ENCODE data around the gene KDM2A. TPM values are rescaled to one million over a fixed set of nuclear protein-coding genes. Genes with fewer than 3 reads are reported as not detected.
A peak's percentile ranks its signal among the peaks of the same experiment; 100 is the strongest.
"Not testable (repeated sequence)": the region's sequence is repeated elsewhere in the genome, so short reads cannot be mapped to it uniquely, and the experiment has no call there.

KDM2A gene
- total RNA-seq, 2 donors from 2014 or later, result 104 to 107 TPM

DNA sequence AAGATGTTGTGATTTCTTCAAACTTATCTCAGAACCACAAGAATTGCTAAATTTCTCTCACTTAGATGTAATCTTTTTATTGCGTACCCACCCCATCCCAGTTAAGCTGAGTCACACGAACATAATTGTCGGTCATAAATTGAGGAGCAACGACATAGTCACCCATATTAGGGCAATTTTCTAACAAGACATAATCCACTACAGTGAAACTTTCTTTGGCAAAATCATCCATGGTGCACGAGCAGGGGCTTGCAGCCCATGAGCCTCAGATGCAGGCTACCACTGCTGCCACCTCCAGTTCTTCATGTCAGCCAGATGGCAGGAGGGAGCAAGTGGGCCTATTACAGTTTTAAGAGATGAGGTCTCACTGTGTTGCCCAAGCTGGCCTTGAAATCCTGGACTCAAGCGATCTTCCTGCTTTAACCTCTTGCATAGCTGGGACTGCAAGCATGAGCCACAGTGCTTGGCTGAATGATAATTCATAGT, 77.0 kb downstream of the KDM2A start:
- ATAC-seq (replicated peaks in 1 of 2), result no peak
- Mint-ChIP-seq H3K27ac (peak overlapping the region; percentile 9), H3K36me3 (ENCODE audit: insufficient read depth in 2 of 2) (peaks cover 2 to 6% of the 10 kb centered on the region in 2 donors), H3K4me1 (ENCODE audit: low read depth) (no peaks in the 10 kb centered on the region), H3K27me3 (ENCODE audit: low read depth) (no peaks in the 10 kb centered on the region), H3K9me3 (no peaks in the 10 kb centered on the region), H3K4me3 (no peak overlapping the region)
- no peak for DNase-seq

DNA sequence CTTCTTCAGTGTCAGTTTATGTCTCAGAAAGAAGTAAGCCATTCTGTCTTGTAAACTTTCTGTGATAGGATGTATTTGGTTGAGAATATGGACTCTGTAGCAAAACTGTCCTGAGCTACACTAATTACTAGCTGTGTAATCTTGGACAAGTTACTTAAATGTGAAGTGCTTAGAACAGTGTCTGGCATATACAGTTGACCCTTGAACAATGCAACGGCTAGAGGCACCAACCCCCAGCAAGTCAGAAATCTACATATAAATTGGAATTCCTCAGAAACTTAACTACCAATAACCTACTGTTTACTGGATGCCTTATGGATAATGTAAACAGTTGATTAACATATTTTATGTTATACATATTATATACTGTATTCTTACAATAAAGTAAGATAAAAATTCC, 78.5 kb downstream of the KDM2A start:
- Mint-ChIP-seq H3K9me3 (no peaks in the 10 kb centered on the region), H3K27ac (peak overlapping the region; percentile 57), H3K27me3 (ENCODE audit: low read depth) (no peaks in the 10 kb centered on the region), H3K4me3 (no peak overlapping the region), H3K36me3 (ENCODE audit: insufficient read depth in 2 of 2) (peaks cover 2 to 5% of the 10 kb centered on the region in 2 donors), H3K4me1 (ENCODE audit: low read depth) (no peaks in the 10 kb centered on the region)
- ATAC-seq (replicated peaks in 1 of 2) (no peak), DNase-seq (no peak)

DNA sequence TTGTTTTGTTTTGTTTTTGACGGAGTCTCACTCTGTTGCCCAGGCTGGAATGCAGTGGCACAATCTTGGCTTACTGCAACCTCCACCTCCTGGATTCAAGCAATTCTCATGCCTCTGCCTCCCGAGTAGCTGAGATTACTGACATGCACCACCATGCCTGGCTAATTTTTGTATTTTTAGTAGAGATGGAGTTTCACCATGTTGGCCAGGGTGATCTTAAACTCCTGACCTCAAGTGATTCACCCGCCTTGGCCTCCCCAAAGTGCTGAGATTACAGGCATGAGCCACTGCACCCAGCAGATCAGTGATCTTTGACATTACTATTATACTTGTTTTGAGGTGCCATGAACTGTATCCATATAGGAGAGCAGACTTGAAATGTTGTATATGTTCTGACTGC, 79.7 kb downstream of the KDM2A start:
- H3K27me3 Mint-ChIP-seq (ENCODE audit: low read depth); ATAC-seq (replicated peaks in 1 of 2); DNase-seq; H3K4me1 Mint-ChIP-seq (ENCODE audit: low read depth); H3K36me3 Mint-ChIP-seq (ENCODE audit: insufficient read depth in 2 of 2); H3K4me3 Mint-ChIP-seq; H3K9me3 Mint-ChIP-seq: not testable (repeated sequence)
- peak overlapping the region; percentile 25 for H3K27ac Mint-ChIP-seq

DNA sequence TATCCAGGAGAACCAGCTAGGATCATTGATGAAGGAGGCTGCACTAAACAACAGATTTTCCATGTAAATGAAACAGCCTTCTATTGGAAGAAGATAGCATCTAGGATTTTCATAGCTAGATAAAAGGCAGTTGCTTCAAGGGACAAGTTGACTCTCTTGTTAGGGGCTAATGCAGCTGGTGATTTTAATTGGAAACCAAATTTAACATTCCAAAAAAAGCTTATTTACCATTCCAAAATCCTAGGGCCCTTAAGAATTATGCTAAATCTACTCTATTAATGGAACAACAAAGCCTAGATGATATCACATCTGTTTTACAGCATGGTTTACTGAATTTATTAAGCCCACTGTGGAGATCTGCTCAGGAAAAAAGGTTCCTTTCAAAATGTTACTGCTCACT, 80.7 kb downstream of the KDM2A start:
- H3K4me1 Mint-ChIP-seq (ENCODE audit: low read depth), result no peaks in the 10 kb centered on the region

DNA sequence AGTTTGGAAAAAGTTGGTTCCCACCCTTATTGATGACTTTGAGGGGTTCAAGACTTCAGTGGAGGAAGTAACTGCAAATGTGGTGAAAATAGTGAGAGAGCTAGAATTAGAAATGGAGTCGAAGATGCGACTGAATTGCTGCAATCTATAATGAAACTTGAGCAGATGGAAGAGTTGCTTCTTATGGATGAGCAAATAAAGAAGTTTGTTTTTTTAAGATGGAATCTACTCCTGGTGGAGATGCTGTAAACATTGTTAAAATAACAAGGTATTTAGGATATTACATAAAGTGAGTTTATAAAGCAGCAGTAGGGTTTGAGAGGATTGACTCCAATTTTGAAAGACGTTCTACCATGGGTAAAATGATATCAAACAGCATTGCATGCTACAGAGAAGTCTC, 83.0 kb downstream of the KDM2A start:
- no peak overlapping the region for H3K4me3 Mint-ChIP-seq
- no peak for DNase-seq
- H3K4me1 Mint-ChIP-seq (ENCODE audit: low read depth), result no peaks in the 10 kb centered on the region
- H3K36me3 Mint-ChIP-seq (ENCODE audit: insufficient read depth in 2 of 2), result peaks cover 2 to 6% of the 10 kb centered on the region in 2 donors
- H3K27me3 Mint-ChIP-seq (ENCODE audit: low read depth), result no peaks in the 10 kb centered on the region
- peak overlapping the region; percentile 29 for H3K27ac Mint-ChIP-seq
- ATAC-seq (replicated peaks in 1 of 2), result no peak
- no peaks in the 10 kb centered on the region for H3K9me3 Mint-ChIP-seq

More for the DNA sequence above, 80.7 kb downstream of the KDM2A start:
- no peak for DNase-seq
- Mint-ChIP-seq H3K4me3 (no peak overlapping the region), H3K27ac (no peak overlapping the region), H3K27me3 (ENCODE audit: low read depth) (no peaks in the 10 kb centered on the region), H3K36me3 (ENCODE audit: insufficient read depth in 2 of 2) (peaks cover 2 to 5% of the 10 kb centered on the region in 2 donors), H3K9me3 (no peaks in the 10 kb centered on the region)
- no peak for ATAC-seq (replicated peaks in 1 of 2)

DNA sequence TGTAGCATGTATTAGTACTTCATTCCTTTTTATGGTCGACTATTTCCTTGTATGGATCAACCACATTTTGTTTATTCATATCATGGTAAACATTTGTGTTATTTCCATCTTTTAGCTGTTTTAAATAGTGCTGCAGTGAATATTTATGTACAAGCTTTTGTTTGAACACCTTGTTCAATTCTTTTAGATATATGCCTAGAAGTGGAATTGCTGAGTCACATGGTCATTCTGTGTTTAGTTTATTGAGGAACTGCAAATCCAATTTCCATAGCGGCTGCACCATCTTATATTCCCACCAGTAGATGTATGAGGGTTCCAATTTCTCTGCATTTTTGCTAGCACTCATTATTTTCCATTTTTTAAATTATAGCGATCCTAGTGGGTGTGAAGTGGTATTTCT, 85.8 kb downstream of the KDM2A start:
- H3K36me3 Mint-ChIP-seq (ENCODE audit: insufficient read depth in 2 of 2), result peaks cover 3 to 11% of the 10 kb centered on the region in 2 donors
- no peak overlapping the region for H3K4me3 Mint-ChIP-seq
- H3K9me3 Mint-ChIP-seq, result no peaks in the 10 kb centered on the region
- no peak overlapping the region for H3K27ac Mint-ChIP-seq
- no peaks in the 10 kb centered on the region for H3K27me3 Mint-ChIP-seq (ENCODE audit: low read depth)
- H3K4me1 Mint-ChIP-seq (ENCODE audit: low read depth), result no peaks in the 10 kb centered on the region
- ATAC-seq (replicated peaks in 1 of 2) (no peak), DNase-seq (no peak)

DNA sequence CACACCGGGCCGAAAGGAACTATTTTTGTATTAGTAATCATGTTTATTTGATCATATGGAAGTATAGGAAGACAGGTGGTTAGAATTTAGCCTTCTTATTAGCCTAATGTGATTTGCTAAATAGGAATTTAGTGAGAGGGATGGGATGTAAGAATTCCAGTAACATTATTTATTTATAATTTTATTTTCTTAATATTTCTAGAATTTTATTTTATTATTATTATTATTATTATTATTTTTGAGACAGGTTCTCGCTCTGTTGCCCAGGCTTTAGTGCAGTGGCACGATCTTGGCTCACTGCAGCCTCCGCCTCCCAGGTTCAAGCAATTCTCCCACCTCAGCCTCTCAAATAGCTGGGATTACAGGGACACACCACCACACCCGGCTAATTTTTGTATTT, 90.2 kb downstream of the KDM2A start:
- ATAC-seq (replicated peaks in 1 of 2); H3K4me1 Mint-ChIP-seq (ENCODE audit: low read depth); H3K4me3 Mint-ChIP-seq; H3K9me3 Mint-ChIP-seq; DNase-seq; H3K27ac Mint-ChIP-seq; H3K27me3 Mint-ChIP-seq (ENCODE audit: low read depth): not testable (repeated sequence)
- peaks cover 3 to 13% of the 10 kb centered on the region in 2 donors for H3K36me3 Mint-ChIP-seq (ENCODE audit: insufficient read depth in 2 of 2)

DNA sequence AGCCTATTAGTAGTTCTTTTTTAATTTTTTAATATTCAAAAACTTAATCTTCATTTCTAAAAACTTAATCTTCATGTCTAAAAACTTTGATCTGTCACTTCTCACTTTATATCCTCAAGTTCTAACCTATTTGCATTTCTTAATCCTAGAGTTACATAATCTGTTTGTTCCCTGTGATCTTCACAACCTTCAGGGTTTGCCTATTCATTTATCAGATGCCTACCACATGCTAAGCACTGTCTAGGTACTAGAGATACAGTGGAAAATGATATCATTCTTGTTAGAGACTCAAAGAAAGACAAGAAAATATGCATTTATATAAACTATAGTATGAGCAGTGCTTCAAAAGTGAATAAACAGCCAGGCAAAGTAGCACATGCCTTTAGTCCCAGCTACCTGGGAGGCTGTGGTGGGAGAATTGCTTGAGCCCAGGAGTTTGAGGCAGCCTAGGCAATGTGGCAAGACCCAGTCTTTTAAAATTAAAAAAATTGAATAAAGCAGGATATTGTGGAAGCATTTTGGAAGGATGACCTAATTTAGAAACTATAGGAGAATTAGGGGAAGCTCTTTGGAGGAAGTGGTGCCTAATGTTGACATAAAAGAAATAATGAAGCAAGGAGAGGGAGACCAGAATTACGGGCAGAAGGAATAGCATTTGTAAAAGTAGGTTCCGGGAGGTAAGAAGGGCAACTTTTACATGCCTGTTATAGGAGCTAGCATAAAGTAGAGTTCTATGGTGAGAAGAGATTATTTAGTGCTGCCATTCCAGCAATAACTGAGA, 92.8 kb downstream of the KDM2A start:
- Mint-ChIP-seq H3K4me1 (ENCODE audit: low read depth) (no peaks in the 10 kb centered on the region), H3K4me3 (no peak overlapping the region), H3K36me3 (ENCODE audit: insufficient read depth in 2 of 2) (peaks cover 3 to 24% of the 10 kb centered on the region in 2 donors), H3K27ac (peak overlapping the region; percentile 38), H3K27me3 (ENCODE audit: low read depth) (no peaks in the 10 kb centered on the region), H3K9me3 (no peaks in the 10 kb centered on the region)
- ATAC-seq (replicated peaks in 1 of 2) (no peak), DNase-seq (no peak)

DNA sequence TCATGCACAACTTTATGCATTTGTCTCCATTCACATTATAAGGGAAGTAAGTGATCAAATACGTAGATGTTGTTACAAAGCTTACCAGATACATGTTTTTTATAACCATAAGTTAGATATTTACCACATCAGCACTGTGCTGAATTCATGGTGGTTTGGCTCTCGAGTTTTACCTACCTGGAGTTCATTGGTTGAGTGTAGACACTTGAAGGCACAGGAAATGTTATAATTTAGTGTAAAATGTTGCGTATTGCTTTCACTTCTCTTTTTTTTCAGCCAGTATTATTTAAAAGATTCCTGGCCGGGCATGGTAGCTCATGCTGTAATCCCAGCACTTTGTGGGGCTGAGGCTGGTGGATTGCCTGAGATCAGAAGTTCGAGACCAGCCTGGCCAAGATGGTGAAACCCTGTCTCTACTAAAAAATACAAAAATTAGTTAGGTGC, 94.1 kb downstream of the KDM2A start:
- Mint-ChIP-seq H3K36me3 (ENCODE audit: insufficient read depth in 2 of 2) (peaks cover 0 to 20% of the 10 kb centered on the region in 2 donors), H3K4me3 (no peak overlapping the region), H3K4me1 (ENCODE audit: low read depth) (no peaks in the 10 kb centered on the region), H3K9me3 (no peaks in the 10 kb centered on the region), H3K27ac (no peak overlapping the region), H3K27me3 (ENCODE audit: low read depth) (no peaks in the 10 kb centered on the region)
- no peak for ATAC-seq (replicated peaks in 1 of 2)
- DNase-seq, result no peak

DNA sequence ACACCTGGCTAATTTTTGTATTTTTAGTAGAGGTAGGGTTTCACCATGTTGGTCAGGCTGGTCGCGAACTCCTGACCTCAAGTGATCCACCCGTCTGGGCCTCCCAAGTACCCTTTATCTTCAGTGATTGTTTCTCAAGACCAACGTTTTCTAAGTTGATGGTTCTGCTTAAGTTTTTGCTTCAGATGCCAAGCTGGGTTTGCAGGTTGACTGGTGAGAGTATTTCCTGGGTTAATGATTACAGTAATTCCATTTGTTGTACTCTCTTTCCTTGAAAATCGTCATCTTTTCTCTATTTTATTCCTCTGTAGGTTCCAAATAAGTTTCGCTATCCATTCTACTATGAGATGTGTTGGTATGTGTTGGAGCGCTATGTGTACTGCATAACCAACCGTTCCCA, 108.7 kb downstream of the KDM2A start:
- Mint-ChIP-seq H3K4me1 (ENCODE audit: low read depth) (peaks cover 13% of the 10 kb centered on the region), H3K9me3 (no peaks in the 10 kb centered on the region), H3K27me3 (ENCODE audit: low read depth) (no peaks in the 10 kb centered on the region), H3K4me3 (no peak overlapping the region), H3K36me3 (ENCODE audit: insufficient read depth in 2 of 2) (peaks cover 4 to 19% of the 10 kb centered on the region in 2 donors), H3K27ac (no peak overlapping the region)
- DNase-seq (no peak), ATAC-seq (replicated peaks in 1 of 2) (no peak)

DNA sequence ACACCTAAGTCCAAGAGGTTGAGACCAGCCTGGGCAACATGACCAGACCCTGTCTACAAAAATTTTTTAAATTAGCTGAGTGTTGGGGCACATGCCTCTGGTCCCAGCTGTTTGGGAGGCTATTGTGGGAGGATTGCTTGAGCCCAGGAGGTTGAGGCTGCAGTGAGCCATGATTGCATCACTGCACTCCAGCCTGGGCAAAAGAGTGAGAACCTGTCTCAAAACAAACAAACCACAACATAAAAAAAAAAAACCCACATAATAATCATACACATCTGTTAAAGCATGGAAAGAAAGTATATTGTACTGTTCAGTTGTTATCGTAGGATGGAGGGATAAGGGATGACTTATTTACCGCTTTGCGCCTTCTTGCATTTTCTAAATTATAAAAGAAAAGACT, 111.3 kb downstream of the KDM2A start:
- peak in 1 of 2 donors; percentile 34 for DNase-seq

DNA sequence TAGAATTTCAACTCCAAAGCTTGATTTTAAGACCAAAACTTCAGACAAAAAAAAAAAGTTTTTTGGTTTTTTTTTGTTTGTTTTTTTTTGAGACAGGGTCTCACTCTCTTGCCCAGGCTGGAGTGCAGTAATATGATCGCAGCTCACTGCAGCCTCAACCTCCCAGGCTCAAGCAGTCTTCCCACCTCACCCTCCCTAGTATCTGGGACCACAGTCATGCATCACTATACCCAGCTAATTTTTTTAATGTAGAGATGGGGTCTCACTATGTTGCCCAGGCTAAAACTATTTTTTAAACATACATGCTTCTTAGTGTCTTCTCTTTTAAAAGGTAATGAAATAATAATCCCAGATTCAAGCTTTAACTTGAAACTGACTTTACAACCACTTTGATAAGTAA, 111.8 kb downstream of the KDM2A start:
- ATAC-seq (replicated peaks in 1 of 2), result no peak
- peaks cover 9 to 17% of the 10 kb centered on the region in 2 donors for H3K36me3 Mint-ChIP-seq (ENCODE audit: insufficient read depth in 2 of 2)

More for the DNA sequence above, 111.3 kb downstream of the KDM2A start:
- no peaks in the 10 kb centered on the region for H3K9me3 Mint-ChIP-seq
- H3K4me3 Mint-ChIP-seq, result no peak overlapping the region
- peaks cover 31% of the 10 kb centered on the region for H3K4me1 Mint-ChIP-seq (ENCODE audit: low read depth)
- no peak overlapping the region for H3K27ac Mint-ChIP-seq
- no peaks in the 10 kb centered on the region for H3K27me3 Mint-ChIP-seq (ENCODE audit: low read depth)
- peak; percentile 74 to 77 for ATAC-seq (replicated peaks in 1 of 2)
- peaks cover 9 to 17% of the 10 kb centered on the region in 2 donors for H3K36me3 Mint-ChIP-seq (ENCODE audit: insufficient read depth in 2 of 2)

DNA sequence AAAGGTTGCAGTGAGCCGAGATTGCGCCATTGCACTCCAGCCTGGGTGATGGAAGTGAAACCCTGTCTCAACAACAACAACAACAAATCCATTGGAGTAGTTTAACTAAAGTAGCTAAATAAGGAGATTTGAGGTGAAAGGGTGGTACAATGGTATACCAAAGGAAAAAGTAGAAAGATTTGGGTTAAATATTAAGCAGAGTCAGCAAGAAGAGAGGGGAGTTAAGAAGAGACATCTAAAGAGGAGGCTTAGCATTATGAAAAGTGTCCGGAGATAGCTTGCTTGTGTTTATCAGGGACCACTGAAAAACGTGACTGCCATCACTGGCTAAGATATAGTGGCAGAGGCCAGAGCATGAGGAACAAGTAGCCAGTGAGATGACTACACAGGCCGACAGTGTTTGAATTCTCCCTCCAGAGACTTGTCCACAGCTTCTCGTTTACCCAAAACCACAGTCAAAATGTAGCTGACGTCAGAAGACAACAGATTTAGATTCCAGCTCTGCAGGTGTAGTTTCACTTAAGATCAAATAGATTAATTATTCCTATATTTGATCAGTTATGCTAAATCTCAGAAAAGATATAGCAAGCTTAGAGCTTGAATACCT, 114.6 kb downstream of the KDM2A start:
- H3K9me3 Mint-ChIP-seq, result no peaks in the 10 kb centered on the region
- peak overlapping the region; percentile 78 for H3K27ac Mint-ChIP-seq
- peaks cover 32% of the 10 kb centered on the region for H3K4me1 Mint-ChIP-seq (ENCODE audit: low read depth)
- peaks cover 7 to 15% of the 10 kb centered on the region in 2 donors for H3K36me3 Mint-ChIP-seq (ENCODE audit: insufficient read depth in 2 of 2)
- no peak overlapping the region for H3K4me3 Mint-ChIP-seq
- no peak for DNase-seq
- no peak for ATAC-seq (replicated peaks in 1 of 2)
- no peaks in the 10 kb centered on the region for H3K27me3 Mint-ChIP-seq (ENCODE audit: low read depth)

More for the DNA sequence above, 111.8 kb downstream of the KDM2A start:
- H3K27ac Mint-ChIP-seq, result no peak overlapping the region
- peaks cover 31% of the 10 kb centered on the region for H3K4me1 Mint-ChIP-seq (ENCODE audit: low read depth)
- DNase-seq, result no peak
- no peaks in the 10 kb centered on the region for H3K9me3 Mint-ChIP-seq
- no peaks in the 10 kb centered on the region for H3K27me3 Mint-ChIP-seq (ENCODE audit: low read depth)
- no peak overlapping the region for H3K4me3 Mint-ChIP-seq

Measured in activated T-cell treated with anti-CD3 and anti-CD28 coated beads, Interleukin-2, amount 50 U/mL, for 72 hours (primary cell).